ENCODE measurements around the gene FAM13C. TPM values are rescaled to one million over a fixed set of nuclear protein-coding genes. Genes with fewer than 3 reads are reported as not detected.
"Not testable (repeated sequence)": the region's sequence is repeated elsewhere in the genome, so short reads cannot be mapped to it uniquely, and the experiment has no call there.

Gene FAM13C
- total RNA-seq, result not detected

- Histone ChIP-seq H3K4me3 (ENCODE audit: low read length) (no peak within 1 kb of the TSS), H3K9me3 (ENCODE audit: low read depth, low read length) (no peaks in the 10 kb centered on the region), H3K4me1 (ENCODE audit: insufficient read depth, low read length) (no peaks in the 10 kb centered on the region), H3K27me3 (ENCODE audit: insufficient read depth, low read length) (peaks cover 26% of the 10 kb centered on the region)
These were observed at the start of gene FAM13C for GRCh38 chr10:59362144-59362958. FAM13C (minus strand) TSS chr10:59362549; CDS start chr10:59362460, 89 bp downstream.

DNA sequence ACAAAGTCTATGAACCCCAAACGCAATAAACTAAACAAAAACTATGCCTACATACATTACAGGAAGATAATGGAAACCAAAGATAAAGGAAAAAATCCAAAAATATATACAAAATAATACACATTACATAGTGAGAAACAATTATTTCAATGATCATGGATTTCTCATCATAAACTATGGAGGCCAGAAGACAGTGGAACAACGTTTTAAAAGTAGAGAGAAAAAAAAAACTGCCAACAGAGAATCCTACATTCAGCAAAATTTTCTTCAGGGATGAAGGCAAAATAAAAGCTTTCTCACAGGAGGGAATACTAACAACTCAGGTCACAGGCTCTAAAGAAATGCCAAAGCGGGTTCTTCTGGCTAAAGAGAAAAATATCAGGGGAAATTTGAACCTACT is 42.9 kb upstream of the FAM13C start:
- H3K9me3 ChIP-seq (ENCODE audit: low read depth, low read length), result no peaks in the 10 kb centered on the region
- no peaks in the 10 kb centered on the region for H3K27me3 ChIP-seq (ENCODE audit: insufficient read depth, low read length)
- no peak overlapping the region for H3K4me3 ChIP-seq (ENCODE audit: low read length)
- H3K4me1 ChIP-seq (ENCODE audit: insufficient read depth, low read length), result no peaks in the 10 kb centered on the region

DNA sequence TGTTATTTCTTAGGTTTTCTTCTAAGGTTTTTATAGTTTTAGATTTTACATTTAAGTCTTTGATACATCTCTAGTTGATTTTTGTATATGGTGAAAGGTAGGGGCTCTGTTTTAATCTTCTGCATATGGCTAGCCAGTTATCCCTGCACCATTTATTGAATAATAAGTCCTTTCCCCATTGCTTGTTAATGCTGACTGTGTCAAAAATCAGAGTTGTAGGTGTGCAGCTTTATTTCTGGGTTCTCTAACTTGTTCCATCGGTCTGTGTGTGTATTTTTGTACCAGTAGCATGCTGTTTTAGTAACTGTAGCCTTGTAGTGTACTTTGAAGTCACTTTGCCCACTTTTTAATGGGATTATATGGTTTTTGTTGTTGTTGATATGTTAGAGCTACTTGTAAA is 37.9 kb upstream of the FAM13C start:
- H3K4me1 ChIP-seq (ENCODE audit: insufficient read depth, low read length), result no peaks in the 10 kb centered on the region
- no peaks in the 10 kb centered on the region for H3K27me3 ChIP-seq (ENCODE audit: insufficient read depth, low read length)
- no peaks in the 10 kb centered on the region for H3K9me3 ChIP-seq (ENCODE audit: low read depth, low read length)
- no peak overlapping the region for H3K4me3 ChIP-seq (ENCODE audit: low read length)

DNA sequence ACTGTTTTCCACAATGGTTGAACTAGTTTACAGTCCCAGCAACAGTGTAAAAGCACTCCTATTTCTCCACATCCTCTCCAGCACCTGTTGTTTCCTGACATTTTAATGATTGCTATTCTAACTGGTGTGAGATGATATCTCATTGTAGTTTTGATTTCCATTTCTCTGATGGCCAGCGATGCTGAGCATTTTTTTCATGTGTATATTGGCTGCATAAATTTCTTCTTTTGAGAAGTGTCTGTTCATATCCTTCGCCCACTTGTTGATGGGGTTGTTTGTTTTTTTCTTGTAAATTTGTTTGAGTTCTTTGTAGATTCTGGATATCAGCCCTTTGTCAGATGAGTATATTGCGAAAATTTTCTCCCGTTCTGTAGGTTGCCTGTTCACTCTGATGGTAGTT is 37.0 kb upstream of the FAM13C start:
- not testable (repeated sequence) for H3K9me3 ChIP-seq (ENCODE audit: low read depth, low read length); H3K4me1 ChIP-seq (ENCODE audit: insufficient read depth, low read length); H3K4me3 ChIP-seq (ENCODE audit: low read length); H3K27me3 ChIP-seq (ENCODE audit: insufficient read depth, low read length)

DNA sequence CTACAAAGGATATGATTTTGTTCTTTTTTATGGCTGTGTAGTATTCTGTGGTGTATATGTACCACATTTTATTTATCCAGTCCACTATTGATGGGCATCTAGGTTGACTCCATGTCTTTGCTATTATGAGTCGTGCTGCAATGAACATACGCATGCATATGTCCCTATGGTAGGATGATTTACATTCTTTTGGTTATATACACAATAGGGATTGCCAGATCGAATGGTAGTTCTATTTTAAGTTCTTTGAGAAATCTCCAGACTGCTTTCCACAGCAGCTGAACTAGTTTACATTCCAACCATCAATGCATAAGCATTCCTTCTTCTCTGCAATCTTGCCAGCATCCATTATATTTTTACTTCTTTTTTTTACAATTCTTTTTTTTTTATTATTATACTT is 35.6 kb upstream of the FAM13C start:
- Histone ChIP-seq H3K9me3 (ENCODE audit: low read depth, low read length) (no peaks in the 10 kb centered on the region), H3K4me1 (ENCODE audit: insufficient read depth, low read length) (no peaks in the 10 kb centered on the region), H3K27me3 (ENCODE audit: insufficient read depth, low read length) (no peaks in the 10 kb centered on the region), H3K4me3 (ENCODE audit: low read length) (no peak overlapping the region)

- Histone ChIP-seq H3K9me3 (ENCODE audit: low read depth, low read length) (no peaks in the 10 kb centered on the region), H3K27me3 (ENCODE audit: insufficient read depth, low read length) (no peaks in the 10 kb centered on the region), H3K4me1 (ENCODE audit: insufficient read depth, low read length) (no peaks in the 10 kb centered on the region), H3K4me3 (ENCODE audit: low read length) (no peak overlapping the region)
These were observed 33.6 kb upstream of the FAM13C start for GRCh38 chr10:59395984-59396383.

DNA sequence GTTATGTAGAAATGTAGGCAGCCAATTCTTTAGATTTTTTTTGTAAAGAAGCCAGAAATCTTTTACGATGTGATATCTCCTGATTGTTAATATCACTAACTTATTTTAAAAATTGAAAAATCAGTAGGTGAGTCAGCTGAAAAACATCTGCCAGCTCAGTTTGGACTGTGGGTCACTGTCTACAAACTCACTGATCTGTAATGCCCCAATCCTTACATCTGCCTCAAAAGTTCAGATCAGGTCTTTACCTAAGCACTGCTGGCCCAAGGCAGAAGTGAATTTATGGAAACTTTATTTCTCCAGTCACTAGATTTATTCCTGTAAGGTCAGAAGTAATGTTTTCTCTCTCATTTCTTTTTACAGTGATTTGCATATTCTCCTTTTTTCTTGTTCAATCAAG is 31.0 kb upstream of the FAM13C start:
- H3K27me3 ChIP-seq (ENCODE audit: insufficient read depth, low read length), result no peaks in the 10 kb centered on the region
- no peaks in the 10 kb centered on the region for H3K4me1 ChIP-seq (ENCODE audit: insufficient read depth, low read length)
- H3K4me3 ChIP-seq (ENCODE audit: low read length), result no peak overlapping the region
- H3K9me3 ChIP-seq (ENCODE audit: low read depth, low read length), result no peaks in the 10 kb centered on the region

- H3K4me3 ChIP-seq (ENCODE audit: low read length), result no peak overlapping the region
These were observed 28.7 kb upstream of the FAM13C start for GRCh38 chr10:59391060-59391459.

GRCh38 chr10:59388671-59388976 is 26.3 kb upstream of the FAM13C start:
- H3K27me3 ChIP-seq (ENCODE audit: insufficient read depth, low read length), result no peaks in the 10 kb centered on the region
- H3K9me3 ChIP-seq (ENCODE audit: low read depth, low read length), result no peaks in the 10 kb centered on the region
- no peaks in the 10 kb centered on the region for H3K4me1 ChIP-seq (ENCODE audit: insufficient read depth, low read length)
- H3K4me3 ChIP-seq (ENCODE audit: low read length), result no peak overlapping the region

More at GRCh38 chr10:59391060-59391459, 28.7 kb upstream of the FAM13C start:
- H3K27me3 ChIP-seq (ENCODE audit: insufficient read depth, low read length), result no peaks in the 10 kb centered on the region
- no peaks in the 10 kb centered on the region for H3K4me1 ChIP-seq (ENCODE audit: insufficient read depth, low read length)
- no peaks in the 10 kb centered on the region for H3K9me3 ChIP-seq (ENCODE audit: low read depth, low read length)

DNA sequence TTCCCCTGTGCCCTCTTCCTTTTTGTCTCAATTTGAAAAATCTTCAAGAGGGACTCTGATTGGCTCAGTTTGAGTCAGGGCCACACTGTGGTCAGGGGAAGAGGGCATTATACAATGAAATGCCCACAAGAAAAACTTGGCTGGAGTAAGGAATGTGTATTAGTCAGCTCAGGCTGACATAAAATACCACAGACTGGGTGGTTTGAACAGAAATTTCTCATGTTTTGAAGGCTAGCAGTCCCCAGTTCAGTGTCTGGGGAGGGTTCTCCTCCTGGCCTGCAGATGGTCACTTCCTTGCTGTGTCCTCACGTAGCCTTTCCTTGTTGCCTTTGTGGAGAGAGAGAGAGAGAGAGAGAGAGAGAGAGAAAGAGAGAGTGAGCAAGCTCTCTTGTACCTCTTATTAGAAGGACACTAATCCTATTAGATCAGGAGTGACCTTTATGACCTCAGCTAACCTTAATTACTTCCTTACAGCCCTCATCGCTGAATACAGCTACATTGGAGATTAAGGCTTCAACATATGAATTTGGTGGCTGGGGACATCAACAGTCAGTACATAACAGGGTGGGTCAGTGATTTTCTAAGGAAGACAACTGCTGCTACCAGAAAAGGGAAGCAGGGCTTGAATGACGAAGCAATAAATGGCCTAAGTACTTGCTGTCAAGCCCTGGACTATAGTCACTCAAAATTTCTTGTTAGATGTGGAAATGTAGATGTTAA is 25.8 kb upstream of the FAM13C start:
- H3K4me3 ChIP-seq (ENCODE audit: low read length), result no peak overlapping the region

GRCh38 chr10:59384761-59385160 is 22.4 kb upstream of the FAM13C start:
- no peaks in the 10 kb centered on the region for H3K9me3 ChIP-seq (ENCODE audit: low read depth, low read length)
- no peaks in the 10 kb centered on the region for H3K27me3 ChIP-seq (ENCODE audit: insufficient read depth, low read length)
- no peak overlapping the region for H3K4me3 ChIP-seq (ENCODE audit: low read length)
- H3K4me1 ChIP-seq (ENCODE audit: insufficient read depth, low read length), result no peaks in the 10 kb centered on the region

More for the DNA sequence above, 25.8 kb upstream of the FAM13C start:
- Histone ChIP-seq H3K4me1 (ENCODE audit: insufficient read depth, low read length) (no peaks in the 10 kb centered on the region), H3K27me3 (ENCODE audit: insufficient read depth, low read length) (no peaks in the 10 kb centered on the region), H3K9me3 (ENCODE audit: low read depth, low read length) (no peaks in the 10 kb centered on the region)

DNA sequence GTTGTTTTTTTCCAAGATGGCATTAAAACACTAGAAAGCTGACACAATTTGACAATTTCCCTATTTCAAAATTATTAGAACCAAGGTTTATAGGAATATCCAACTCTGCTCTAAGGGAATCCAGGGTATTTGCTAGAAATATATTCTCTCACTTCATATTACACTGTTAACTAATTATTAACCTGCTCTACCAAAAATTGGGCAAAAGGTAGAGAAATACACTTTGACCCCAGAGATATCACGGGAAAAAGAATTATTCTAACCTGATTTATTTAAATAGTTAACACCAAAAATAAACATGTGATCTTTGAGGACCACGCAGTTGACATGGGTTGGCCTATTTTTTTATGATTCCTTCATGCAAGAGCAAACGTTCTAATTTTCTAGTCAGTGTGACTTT is 21.6 kb upstream of the FAM13C start:
- Histone ChIP-seq H3K27me3 (ENCODE audit: insufficient read depth, low read length) (no peaks in the 10 kb centered on the region), H3K9me3 (ENCODE audit: low read depth, low read length) (no peaks in the 10 kb centered on the region), H3K4me1 (ENCODE audit: insufficient read depth, low read length) (no peaks in the 10 kb centered on the region), H3K4me3 (ENCODE audit: low read length) (no peak overlapping the region)

GRCh38 chr10:59383436-59383835 is 21.1 kb upstream of the FAM13C start:
- H3K9me3 ChIP-seq (ENCODE audit: low read depth, low read length), result no peaks in the 10 kb centered on the region
- H3K4me3 ChIP-seq (ENCODE audit: low read length), result no peak overlapping the region
- no peaks in the 10 kb centered on the region for H3K27me3 ChIP-seq (ENCODE audit: insufficient read depth, low read length)
- H3K4me1 ChIP-seq (ENCODE audit: insufficient read depth, low read length), result no peaks in the 10 kb centered on the region

- H3K27me3 ChIP-seq (ENCODE audit: insufficient read depth, low read length), result no peaks in the 10 kb centered on the region
- H3K4me3 ChIP-seq (ENCODE audit: low read length), result no peak overlapping the region
- H3K9me3 ChIP-seq (ENCODE audit: low read depth, low read length), result no peaks in the 10 kb centered on the region
- no peaks in the 10 kb centered on the region for H3K4me1 ChIP-seq (ENCODE audit: insufficient read depth, low read length)
These were observed 20.5 kb upstream of the FAM13C start for GRCh38 chr10:59382831-59383295.

DNA sequence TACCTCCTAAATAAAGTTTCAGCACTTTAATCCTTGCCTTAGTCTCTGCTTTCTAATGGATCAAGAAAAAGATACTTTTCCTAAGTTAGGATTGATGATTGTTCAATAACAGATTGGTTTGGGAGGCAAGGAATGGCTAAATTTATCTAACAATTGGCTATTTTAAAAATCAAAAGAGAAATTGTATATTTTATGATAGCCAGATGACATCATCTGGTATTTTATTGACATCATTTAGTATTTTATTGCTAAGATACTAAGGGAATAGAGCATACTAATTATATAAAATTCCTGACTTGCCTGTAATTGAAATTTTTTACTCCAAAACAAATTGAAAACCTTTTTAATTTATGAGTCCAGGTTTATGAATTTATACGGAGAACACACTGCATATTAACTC is 19.3 kb upstream of the FAM13C start:
- H3K4me1 ChIP-seq (ENCODE audit: insufficient read depth, low read length), result no peaks in the 10 kb centered on the region

DNA sequence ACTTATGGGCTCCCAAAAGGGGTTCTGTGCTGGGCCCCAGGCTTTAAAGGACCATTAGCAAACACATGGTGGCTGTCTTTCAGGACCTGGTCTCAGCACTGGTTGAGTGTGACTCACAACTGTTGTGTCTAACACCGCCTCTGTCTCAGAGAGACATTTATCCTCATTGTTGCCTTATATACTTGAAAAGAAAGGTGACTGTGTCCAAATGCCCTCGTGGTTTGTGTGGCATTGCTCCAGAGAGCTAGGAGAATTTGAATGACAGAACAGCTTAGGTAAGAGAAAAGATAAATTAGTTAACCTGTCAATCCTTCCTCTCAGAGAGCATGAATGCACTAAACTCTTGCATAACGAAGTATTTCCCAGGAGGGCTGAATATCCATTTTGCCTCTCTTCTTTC is 14.5 kb upstream of the FAM13C start:
- Histone ChIP-seq H3K27me3 (ENCODE audit: insufficient read depth, low read length) (no peaks in the 10 kb centered on the region), H3K4me1 (ENCODE audit: insufficient read depth, low read length) (no peaks in the 10 kb centered on the region), H3K9me3 (ENCODE audit: low read depth, low read length) (no peaks in the 10 kb centered on the region)

More for the DNA sequence above, 19.3 kb upstream of the FAM13C start:
- Histone ChIP-seq H3K27me3 (ENCODE audit: insufficient read depth, low read length) (no peaks in the 10 kb centered on the region), H3K9me3 (ENCODE audit: low read depth, low read length) (no peaks in the 10 kb centered on the region), H3K4me3 (ENCODE audit: low read length) (no peak overlapping the region)

More for the DNA sequence above, 14.5 kb upstream of the FAM13C start:
- H3K4me3 ChIP-seq (ENCODE audit: low read length), result no peak overlapping the region

Measured in mononuclear cell (primary cell).